AG20443 (cell line): ENCODE measurements around the gene FAM9B.

Experiments used
- DNase-seq: peaks from one replicate; pipeline ENCODE4 v3.0.0; 2012; ENCODE audit warnings: low spot score, mixed read lengths

FAM9B gene

DNA sequence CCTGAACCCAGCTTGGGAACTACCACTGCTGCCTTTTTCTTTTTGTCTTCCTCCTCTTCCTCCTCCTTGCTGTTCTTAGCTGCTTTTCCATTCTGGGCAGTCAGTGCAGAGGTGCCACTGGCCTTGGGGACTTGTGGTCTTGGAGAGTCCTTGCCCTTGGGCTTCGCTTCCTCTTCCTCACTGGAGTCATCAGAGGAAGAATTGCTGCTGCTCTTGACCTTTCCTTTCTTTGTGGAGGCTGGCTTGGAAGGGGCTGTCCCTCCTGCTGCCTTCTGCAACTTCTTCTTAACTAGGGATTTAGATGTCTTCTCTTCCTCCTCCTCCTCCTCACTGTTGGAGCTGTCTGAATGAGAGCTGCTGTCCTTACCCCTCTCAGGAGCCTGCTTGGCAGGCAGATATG, 53.2 kb downstream of the FAM9B start:
- DNase-seq = no peak
